Activated CD4-positive, alpha-beta T cell treated with anti-CD3 and anti-CD28 coated beads for 48 hours (primary cell): ENCODE measurements around the gene ADIRF.
"Not testable (repeated sequence)": the region's sequence is repeated elsewhere in the genome, so short reads cannot be mapped to it uniquely, and the experiment has no call there.

Experiments
- DNase-seq: peaks from one replicate; pipeline ENCODE4 v3.0.0-alpha.2; 2020

The ADIRF gene

DNA sequence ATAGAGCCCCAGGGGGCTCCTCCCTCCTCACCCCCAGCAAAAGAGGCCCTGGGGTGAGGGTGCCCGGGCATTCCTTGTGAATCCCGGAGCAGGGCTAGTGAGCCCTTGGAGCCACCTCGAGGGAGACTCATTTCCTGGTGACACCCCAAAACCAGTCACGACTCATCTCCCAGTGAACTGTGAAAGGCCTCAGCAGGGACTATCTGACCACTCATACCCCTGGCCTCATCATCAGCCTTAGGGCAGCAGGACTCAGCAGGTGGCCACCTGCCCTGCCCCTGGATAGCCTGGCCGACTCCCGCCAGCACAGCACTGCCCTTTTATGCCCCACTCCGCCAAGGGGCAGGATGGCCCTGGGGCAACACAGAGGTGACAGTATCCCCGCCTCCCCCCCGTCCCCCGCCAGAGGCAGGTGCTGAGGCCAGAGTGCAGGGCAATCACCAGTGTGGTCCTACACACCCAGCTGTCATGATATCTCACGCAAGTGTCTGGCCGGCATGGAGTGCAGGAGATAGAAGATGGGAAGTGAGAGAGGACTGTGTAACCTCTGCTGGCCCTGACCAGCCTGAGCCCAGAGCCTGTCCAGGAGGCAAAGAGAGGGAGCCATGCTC lies 6.7 kb upstream of the ADIRF start:
- DNase-seq = no peak

GRCh38 chr10:86962136-86962980 lies 5.9 kb upstream of the ADIRF start:
- DNase-seq = no peak

- no peak for DNase-seq
Measured at GRCh38 chr10:86962981-86963310, 5.3 kb upstream of the ADIRF start.

DNA sequence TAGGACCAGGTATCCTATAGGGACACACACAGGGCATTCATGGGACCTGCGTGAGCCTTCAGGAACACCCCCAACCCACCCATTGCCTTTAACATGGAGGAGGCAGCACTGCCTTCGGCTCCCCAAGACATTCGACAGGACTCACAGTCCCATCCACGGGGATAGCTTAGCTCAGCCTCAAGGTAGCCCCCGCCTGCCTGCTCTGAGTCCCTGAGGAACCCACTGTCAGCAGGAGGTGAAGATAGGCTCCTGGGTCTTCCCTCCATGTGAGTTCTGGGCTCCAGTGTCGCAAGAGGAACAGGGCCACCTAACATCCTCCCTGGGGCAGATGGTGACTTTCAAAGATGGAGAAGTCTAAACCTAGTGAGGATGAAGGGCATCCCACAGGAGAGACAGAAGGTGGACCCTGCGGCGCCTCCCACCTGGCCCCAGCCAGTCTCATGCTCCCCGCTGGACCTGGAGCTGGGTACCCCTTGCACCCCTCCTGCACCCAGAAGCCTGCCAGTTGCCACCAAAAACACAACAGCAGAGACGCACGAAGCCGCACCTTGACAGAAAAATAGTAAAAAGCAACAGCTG lies 4.9 kb upstream of the ADIRF start:
- no peak for DNase-seq

GRCh38 chr10:86964061-86964846 lies 4.0 kb upstream of the ADIRF start:
- no peak for DNase-seq

- DNase-seq = no peak
Measured at GRCh38 chr10:86964847-86965190, 3.5 kb upstream of the ADIRF start.

DNA sequence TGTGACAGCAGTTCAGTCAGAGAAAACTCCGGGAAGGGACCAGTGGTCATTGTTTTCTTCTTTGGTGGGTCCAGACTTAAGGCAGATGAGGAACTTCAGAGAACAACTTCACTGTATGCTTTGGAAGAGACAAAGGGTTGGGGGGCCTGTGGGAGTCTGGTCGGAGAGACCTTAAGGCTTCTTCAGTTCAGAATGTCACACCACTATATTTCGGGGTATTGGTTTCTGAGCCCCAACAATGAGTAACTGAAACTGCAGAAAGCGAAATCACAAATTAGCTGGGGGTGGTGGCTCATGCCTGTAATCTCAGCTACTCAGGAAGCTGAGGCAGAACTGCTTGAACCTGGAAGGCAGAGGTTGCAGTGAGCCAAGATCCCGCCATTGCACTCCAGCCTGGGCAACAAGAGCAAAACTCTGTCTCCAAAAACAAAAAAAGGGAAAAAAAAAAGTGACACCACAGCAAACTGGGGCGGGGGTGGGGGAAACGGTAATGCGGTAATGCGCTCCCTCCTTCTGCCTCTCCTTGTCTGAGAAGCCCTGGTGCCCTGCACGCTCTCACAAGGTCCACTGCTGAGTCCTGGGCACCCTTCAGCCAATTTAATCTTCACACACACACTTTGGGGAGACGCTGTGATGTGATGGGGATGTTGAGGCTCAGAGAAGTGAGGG lies 2.2 kb upstream of the ADIRF start:
- DNase-seq = peak; percentile 45

DNA sequence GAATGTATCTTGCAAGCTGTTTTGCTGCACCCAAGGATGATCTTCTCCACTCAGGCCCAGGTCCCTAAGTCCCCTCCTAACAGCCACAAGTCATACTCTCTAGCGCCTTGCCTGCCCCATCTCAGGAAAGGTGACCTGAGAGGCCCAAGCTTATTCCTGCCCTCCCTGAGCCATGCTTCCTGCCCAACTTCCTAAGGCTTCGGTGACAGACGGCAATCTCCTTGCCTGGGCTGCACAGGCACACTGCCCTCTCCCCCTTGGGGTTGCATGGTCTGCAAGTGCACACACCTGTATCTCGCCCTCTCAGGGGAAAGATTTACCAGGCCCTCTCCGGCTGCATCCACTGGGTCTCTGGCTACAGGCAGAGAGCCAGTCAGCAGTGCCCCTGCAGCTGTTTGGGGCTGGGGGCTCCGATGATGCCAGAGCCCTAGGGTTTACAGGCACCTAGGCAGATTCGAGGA lies 771 bp upstream of the ADIRF start:
- DNase-seq = no peak

GRCh38 chr10:86968994-86969355 lies 693 bp downstream of the ADIRF start:
- no peak for DNase-seq

DNA sequence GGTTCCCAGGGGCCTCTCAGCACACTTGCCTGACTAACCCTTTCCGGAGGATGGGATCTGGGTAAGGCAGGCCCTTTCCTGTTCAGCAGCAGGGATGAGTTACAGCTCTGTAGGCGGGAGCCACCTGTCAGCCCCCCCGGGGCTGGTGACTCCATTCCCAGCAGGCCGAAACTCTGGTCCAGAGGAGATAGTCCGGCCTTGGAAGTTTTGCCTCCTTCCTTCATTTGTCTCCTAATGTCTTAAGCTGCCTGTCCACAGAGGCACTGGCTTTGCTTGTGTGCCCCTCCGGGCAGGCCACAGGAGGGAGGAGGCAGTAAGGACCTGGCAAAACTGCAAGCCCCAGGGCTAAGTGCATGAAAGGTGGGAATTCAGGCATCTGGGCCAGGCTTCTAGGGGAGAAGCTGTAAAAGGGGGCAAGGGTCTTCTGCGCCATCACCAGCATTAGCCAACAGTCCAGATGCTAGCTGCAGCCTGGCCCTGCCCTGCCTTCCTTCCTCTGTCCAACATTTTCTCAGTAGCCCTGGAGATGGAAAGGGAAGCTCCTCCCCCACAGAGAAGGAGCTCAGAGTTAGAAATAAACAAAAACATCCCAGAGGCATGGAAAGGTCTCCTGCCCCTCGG lies 1.2 kb downstream of the ADIRF start:
- DNase-seq = no peak

- DNase-seq = no peak
Measured at GRCh38 chr10:86970162-86970981, 2.1 kb downstream of the ADIRF start.

DNA sequence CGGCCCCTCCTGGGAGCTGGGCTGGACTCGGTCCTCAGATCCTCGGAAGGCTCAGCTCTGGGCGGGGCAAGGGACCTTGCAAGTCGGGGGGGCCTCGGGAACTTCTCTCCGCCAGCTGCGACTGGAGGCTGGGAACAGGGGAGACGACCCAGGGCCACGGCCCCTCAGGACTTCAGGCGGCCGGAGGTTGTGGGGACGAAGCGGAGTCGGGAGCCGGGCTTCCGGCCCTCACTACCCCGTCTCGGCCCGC lies 2.6 kb downstream of the ADIRF start:
- DNase-seq = no peak

- peak; percentile 85 for DNase-seq
Measured at GRCh38 chr10:86971232-86971991, 3.1 kb downstream of the ADIRF start.

DNA sequence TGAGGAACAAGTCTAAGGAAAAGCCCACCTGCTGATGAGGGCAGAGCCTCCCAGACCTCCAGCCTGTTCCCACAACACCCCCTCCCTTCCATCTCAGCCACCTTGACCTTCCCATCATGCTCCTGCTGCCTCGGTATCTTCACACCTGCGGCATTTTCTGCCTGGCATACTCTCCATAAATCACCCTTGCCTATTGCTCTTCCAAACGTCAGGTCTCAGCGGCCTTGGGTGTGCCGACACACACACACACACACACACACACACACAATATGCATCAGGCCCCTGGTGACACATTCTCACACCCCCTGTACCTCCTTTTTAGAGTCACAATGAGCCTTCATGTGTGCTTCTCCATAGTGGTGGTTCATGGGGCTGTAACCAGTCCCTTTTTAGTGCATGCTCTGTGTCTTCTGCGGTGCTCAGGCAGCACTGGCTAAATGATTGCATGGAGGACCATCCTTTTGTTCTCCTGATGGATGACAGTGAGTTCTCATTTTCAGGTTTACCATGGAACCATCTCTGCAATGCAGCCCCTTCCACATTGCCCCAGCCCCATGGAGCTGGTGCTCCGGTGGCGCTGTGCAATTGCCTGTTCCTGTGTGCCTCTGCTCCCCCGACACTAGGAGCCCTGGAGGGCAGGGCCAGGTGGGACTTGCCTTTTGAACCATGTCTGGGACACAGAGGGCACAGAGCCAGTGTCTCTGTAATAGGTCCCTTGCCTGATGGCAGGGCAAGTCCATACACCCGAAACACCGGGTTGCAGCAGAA lies 4.5 kb downstream of the ADIRF start:
- no peak for DNase-seq

GRCh38 chr10:86974484-86974883 lies 6.2 kb downstream of the ADIRF start:
- no peak for DNase-seq

DNA sequence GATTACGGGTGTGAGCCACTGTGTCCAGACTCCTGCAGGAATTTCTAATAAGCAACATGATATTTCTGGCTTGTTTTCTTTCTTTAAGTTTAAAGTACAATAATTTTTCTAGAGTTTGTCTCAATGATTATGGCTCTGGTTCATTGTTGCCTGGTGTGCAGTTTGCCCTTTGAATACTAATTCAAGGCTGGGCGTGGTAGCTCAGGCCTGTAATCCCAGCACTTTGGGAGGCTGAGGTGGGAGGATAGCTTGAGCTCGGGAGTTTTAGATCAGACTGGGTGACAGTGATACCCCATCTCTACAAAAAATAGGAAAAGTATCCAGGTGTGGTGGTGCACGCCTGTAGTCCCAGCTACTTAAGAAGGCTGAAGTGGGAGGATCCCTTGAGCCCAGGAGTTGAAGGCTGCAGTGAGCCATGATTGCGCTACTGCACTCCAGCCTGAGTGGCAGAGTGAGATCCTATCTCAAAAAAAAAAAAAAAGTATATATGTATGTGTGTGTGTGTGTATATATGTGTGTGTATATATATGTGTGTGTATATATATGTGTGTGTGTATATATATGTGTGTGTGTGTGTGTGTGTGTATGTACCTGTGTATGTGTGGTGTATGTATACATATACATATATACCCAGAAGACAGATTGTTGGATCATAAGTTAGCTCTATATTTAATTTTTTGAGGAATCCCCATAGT lies 8.2 kb downstream of the ADIRF start:
- no peak for DNase-seq

GRCh38 chr10:86978457-86978856 lies 10.2 kb downstream of the ADIRF start:
- DNase-seq = not testable (repeated sequence)

GRCh38 chr10:86979296-86979818 lies 11.1 kb downstream of the ADIRF start:
- no peak for DNase-seq

- DNase-seq = no peak
Measured at GRCh38 chr10:86979977-86980448, 11.7 kb downstream of the ADIRF start.
